GM23338 (cell line): ENCODE measurements around the gene SESN1. TPM values are rescaled to one million over a fixed set of nuclear protein-coding genes. Genes with fewer than 3 reads are reported as not detected.

Experiments used
- ETS1 ChIP-seq: IDR thresholded peaks from 2 replicates; pipeline ENCODE4 v1.6.1; 2016; ENCODE audit warnings: antibody characterized with exemption
- EZH2 ChIP-seq: fragments of 200-600 bp; sonication (generic); IDR thresholded peaks from one replicate; pipeline ENCODE4 v1.8.0; 2017; ENCODE audit warnings: antibody characterized with exemption, mild to moderate bottlenecking, low read depth; ENCODE audit not compliant: unreplicated experiment
- EZH2phosphoT487 ChIP-seq: fragments of 200-600 bp; sonication (generic); IDR thresholded peaks from one replicate; pipeline ENCODE4 v1.8.1; 2018; ENCODE audit warnings: antibody characterized with exemption; ENCODE audit not compliant: unreplicated experiment
- JUNB ChIP-seq: IDR thresholded peaks from one replicate; pipeline ENCODE4 v1.6.1; 2016; ENCODE audit warnings: antibody characterized with exemption; ENCODE audit not compliant: unreplicated experiment
- POLR2AphosphoS5 ChIP-seq: IDR thresholded peaks from 2 replicates; pipeline ENCODE4 v1.6.1; 2016; ENCODE audit warnings: antibody characterized with exemption, low read depth
- REST ChIP-seq: IDR thresholded peaks from one replicate; pipeline ENCODE4 v1.6.1; 2018; ENCODE audit warnings: antibody characterized with exemption; ENCODE audit not compliant: unreplicated experiment
- ZNF462 ChIP-seq: fragments of 250-450 bp; sonication (Bioruptor Pico); IDR thresholded peaks from 2 replicates; pipeline ENCODE4 v1.5.0; 2020; ENCODE audit warnings: mild to moderate bottlenecking, moderate library complexity
- polyA plus RNA-seq: library from polyadenylated mRNA; unstranded; fragments of >200 nt; fragmentation: Nextera tagmentation; extraction: Ambion mirVana; gene quantifications from 2 replicates; pipeline ENCODE4 v1.2.1, GENCODE V29; 2016
- total RNA-seq: library from RNA; depleted of rRNA; stranded (reverse); fragments of >200 nt; shearing (Covaris generic); gene quantifications from 2 replicates; pipeline ENCODE4 v1.2.3, GENCODE V29; 2014

Gene SESN1
- total and polyA plus RNA-seq, 2 experiments from 2014 or later: 26.2 to 36.4 TPM

DNA sequence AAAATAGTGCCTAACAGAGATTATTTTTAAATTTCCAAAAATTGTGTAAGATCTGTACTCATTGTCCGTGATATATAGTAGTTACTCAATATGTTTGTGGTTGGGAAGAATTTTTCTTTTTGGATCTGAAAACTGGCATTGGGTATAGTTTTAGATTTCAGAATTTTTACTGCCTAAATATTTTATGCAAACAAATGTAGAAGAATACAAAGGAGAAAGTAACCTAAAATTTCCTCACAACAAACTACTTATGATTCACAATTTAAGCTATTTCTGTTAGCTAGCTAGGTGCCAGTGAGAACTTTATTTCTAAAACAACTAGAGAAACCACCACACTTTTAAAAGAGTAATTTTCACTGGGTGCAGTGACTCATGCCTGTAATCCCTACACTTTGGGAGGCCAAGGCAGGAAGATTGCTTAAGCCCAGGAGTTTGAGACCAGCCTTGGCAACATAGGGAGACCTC lies 38.8 kb downstream of the SESN1 start (continued):
- no peak for TF ChIP-seq ZNF462
- no peak for TF ChIP-seq EZH2
- no peak for TF ChIP-seq EZH2phosphoT487
- TF ChIP-seq REST: no peak
- no peak for TF ChIP-seq JUNB
- TF ChIP-seq ETS1: no peak
- no peak for TF ChIP-seq POLR2AphosphoS5
